GM19099 (cell line): ENCODE results near the gene WIPF3.

Experiments used
- POLR2A ChIP-seq: IDR thresholded peaks from 3 replicates; pipeline ENCODE4 v1.6.1; 2011; ENCODE audit warnings: low read depth; ENCODE audit not compliant: insufficient read length; ENCODE audit errors: extremely low read depth

WIPF3 gene

DNA sequence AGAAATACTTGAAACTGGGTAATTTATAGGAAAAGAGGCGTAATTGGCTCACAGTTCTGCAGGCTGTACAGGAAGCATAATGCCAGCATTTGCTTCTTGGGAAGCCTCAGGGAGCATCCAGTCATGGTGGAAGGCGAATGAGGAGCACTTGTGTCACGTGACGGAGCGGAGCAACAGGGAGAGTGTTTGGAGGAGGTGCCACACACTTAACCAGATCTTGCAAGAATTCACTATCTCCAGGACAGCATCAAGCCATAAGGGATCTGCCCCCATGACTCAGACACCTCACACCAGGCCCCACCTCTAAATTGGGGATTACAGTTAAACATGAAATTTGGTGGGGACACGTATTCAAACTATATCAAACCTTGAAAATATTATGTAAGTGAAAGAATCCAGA lies 89.3 kb downstream of the WIPF3 start:
- TF ChIP-seq POLR2A, result no peak

DNA sequence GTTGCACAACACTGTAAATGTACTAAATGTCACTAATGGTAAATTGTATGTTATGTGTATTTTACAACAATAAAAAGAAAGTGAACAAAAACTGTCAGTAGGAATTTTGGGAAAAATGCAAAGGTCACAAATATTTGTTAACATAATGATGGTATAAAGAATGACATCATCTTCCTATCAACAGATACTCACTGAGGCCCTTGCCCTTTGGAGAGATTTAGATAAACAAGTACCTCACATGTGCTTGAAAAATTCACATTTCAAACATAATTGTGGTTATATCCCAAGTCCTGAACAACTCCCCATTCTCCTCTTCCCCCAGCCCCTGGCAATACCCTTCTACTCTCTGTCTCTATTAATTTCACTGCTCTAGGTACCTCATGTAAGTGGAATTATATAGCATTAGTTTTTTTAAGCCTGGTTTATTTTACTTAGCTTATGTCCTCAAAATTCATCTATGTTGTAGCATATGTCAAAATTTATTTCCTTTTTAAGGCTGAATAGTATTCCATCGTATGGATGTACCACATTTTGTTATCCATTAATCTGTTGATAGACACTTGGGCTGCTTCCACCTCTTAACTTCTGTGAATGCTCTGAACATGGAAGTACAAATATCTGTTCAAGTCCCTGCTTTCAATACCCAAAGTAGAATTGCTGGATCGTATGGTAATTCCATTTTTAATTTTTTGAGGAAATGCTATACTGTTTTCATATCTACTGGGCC lies 90.5 kb downstream of the WIPF3 start:
- no peak for TF ChIP-seq POLR2A

DNA sequence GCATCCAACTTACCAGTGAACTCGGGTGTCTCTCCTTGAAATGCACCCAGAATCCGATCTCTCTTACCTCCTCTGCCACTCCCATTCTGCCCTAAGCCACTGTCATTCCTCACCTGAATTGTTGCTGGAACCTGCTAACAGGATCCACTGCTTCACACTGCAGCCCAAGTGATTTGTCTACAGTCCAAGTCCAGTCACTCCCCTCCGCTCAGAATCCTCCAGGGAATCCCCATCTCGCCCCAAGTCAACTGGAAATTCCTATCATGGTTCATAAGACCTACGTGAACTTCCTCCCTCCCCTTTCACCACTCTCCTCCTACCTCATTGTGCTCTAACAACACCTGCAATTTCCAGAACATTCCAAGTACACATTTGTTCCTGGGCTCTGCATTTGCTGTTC lies 92.0 kb downstream of the WIPF3 start:
- no peak for TF ChIP-seq POLR2A

DNA sequence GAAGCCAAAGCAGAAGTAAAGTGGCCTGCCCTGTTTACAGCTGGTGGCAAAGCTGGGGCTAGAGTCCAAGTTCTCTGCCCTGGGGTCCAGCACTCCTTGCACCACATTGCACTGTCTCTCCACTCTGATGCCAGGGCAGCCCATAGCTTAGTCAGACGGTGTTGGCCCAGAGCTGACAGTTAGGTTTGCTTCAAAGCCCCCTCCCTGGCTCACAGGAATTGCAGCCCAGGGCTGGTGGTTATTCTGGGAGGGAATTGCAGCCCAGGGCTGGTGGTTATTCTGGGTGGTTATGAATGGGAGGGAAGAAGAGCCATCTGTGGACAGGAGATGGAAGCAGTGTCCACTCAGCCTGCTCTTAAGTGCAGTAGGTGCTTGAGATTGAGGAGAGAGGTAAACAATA lies 94.4 kb downstream of the WIPF3 start:
- no peak for TF ChIP-seq POLR2A

DNA sequence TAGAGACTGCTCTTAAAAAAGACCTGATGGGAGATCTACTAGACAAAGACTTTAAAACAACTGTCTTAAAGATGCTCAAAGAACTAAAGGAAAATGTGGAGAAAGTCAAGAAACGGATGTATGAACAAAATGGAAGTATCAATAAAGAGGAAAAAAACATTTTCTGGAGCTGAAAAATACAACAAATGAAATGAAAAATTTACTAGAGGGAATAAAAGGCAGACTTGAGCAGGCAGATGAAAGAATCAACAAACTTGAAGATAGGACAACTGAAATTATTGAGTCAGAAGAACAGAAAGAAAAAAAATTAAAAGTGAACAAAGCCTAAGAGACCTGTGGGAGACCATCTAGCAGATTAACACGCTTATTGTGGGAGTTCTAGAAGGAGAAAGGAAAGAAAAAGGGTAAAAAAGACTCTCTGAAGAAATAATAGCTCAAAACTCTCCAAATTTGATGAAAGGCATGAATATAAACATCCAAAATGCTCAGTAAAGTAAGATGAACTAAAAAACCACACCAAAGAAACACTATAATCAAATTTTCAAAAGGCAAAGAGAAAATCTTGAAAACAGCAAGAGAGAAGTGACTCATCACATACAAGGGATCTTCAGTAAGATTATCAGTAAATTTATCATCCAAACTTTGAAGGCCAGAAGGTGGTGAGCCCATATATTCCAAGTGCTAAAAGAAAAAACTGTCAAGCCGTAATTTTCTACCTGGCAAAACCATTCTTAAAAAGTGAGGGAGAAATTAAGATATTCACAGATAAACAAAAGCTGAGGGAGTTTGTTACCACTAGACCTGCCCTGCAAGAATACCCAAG lies 100.1 kb downstream of the WIPF3 start:
- TF ChIP-seq POLR2A, result no peak

DNA sequence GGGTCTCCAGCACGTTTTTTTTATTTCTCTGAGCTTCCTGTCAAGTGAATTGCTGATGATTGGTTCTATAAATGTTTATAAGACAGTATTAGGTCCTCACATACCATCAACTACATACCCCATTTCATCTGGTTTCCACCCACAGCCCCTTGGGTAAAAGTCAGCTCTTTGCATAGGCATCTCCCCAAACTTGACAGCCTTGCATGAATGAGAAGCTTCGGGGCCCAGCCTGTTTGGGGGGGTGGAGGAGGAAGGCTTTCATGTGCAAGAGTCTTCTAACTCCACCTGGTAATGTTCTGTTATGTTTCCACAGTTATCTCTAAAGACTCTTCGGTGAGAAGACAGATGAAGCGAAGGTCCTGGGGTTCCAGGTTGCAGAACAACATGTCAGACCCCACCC lies 107.9 kb downstream of the WIPF3 start:
- no peak for TF ChIP-seq POLR2A

DNA sequence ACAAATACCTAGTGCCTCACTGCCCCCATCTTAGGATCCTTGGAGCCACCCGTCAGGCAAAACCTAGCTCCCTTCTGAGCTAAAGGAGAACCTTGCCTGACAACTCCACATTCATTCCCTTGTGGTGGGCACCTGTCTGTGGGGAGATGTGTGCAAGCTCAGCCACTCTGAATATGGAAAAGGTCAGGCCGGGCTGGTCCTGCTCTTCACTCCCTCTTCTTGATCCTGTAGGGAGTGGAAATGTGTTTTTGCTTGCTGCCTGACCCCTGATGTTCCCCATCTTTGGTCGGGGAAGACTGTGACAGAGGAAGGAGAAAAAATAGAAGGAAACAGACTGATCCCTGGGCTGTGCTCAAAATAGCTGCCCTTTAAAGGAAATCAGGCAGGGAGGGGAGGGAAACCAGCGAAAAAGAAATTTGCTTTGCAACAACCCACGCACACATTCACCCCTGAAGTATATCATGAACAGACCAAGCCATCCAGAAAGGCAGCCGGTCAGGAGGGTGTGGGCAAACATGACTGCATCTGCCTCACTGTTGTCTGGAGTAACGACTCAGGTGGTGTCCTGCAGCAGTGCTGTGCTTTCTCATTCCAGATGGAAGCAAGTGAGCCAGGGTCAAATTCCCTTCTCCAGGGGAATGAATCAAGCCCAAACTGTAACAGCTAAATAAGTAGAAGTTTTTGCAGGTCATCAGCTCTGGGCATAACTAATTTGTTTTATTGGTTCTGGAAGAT lies 109.3 kb downstream of the WIPF3 start:
- TF ChIP-seq POLR2A, result no peak

DNA sequence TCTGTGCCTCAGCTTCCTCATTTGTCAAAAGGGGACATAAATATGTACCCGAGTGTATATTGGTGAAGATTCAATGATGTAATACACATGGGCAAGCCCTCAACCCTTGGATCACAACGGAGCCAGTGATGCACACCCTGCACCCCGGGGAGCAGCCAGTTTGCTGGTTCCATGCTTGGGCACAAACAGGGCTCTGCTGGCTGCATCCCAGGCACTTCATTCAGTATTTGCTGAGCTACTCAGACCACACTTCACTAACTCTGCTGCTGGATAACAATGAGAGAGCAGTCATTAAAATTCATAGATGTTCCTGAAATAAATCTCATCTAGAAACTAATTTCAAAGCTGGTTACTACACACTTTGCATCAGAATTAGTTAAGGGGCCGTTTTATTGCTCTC lies 111.3 kb downstream of the WIPF3 start:
- TF ChIP-seq POLR2A, result no peak

DNA sequence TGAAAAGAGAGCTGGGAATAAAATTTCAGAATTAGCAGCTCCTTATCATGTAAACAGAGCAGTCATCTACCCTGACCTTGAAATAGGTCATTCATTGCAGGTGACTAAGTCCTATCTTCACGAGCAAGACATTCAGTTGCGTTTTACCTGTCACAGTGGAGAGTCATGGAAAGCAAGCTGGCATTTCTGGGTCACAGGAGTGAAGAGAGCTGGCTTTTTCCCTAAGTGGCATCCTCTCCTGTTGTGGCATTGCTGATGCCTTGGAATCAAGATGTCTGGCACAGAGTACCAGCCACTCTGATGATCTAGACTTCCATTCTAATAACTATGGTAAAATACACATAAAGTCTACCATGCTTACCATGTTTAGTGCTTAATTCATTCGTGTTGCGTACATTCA lies 112.5 kb downstream of the WIPF3 start:
- no peak for TF ChIP-seq POLR2A

DNA sequence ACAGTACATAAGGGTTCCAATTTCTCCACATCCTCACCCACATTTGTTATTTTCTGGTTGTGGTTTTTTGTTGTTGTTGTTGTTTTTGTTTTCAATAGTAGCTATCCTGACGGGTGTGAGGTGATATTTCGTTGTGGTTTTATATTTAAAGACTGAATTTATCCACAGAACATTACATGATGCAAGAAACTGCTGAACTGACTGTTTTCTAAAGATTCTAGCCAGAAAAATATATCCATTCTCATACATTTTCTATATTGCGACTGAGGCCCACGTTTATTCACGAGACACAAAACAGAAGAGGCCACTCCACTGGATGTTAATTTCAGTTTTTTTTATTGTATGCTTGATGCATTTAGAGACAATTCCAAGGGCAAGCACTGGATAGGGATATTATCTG lies 113.5 kb downstream of the WIPF3 start:
- no peak for TF ChIP-seq POLR2A

DNA sequence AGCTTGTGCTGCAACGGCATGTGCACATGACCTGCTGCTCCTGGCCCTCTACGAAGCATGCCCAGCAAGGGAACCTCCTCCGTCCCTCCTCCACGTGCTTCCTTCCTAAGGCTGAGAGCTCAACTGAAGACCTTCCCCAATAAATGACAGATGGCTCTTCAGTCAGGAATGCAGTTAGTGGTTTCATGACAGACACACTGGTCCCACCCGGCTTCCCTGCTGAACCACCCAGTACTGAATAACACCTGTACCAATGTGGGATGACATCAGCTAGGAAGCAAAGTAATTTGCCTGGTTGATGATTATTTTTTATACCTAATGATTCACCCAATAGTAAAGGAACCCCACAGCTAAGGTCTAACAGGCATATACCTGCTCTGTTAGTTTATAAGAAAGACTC lies 114.2 kb downstream of the WIPF3 start:
- TF ChIP-seq POLR2A, result no peak

DNA sequence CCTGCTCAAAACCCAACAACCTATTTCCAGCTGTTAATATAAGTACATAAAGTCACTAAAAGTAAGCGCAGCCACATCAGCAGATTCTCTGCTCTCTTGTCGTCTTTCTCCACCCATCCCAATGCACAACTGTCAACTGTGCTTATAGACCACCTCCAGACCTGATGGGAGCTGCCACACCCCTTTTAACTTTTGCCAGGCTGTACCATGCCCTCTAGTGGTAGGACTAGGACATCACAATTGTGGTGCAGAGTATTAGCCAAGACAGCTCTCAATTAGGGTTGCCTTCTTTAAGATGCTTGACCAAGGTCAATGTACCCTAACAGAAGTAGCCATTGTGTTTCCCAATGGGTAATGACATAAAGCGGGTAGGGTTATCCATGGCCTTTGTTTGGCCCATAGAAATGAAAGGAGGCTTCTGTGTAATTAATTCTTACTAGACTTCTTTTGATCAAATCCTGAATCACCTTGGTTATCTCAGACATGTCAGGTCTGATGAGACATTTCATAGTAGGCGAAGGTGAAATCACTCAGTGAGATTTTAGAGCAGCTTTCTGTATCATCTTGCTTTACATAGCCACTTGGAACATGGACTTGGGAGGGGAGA lies 115.2 kb downstream of the WIPF3 start:
- TF ChIP-seq POLR2A, result no peak

DNA sequence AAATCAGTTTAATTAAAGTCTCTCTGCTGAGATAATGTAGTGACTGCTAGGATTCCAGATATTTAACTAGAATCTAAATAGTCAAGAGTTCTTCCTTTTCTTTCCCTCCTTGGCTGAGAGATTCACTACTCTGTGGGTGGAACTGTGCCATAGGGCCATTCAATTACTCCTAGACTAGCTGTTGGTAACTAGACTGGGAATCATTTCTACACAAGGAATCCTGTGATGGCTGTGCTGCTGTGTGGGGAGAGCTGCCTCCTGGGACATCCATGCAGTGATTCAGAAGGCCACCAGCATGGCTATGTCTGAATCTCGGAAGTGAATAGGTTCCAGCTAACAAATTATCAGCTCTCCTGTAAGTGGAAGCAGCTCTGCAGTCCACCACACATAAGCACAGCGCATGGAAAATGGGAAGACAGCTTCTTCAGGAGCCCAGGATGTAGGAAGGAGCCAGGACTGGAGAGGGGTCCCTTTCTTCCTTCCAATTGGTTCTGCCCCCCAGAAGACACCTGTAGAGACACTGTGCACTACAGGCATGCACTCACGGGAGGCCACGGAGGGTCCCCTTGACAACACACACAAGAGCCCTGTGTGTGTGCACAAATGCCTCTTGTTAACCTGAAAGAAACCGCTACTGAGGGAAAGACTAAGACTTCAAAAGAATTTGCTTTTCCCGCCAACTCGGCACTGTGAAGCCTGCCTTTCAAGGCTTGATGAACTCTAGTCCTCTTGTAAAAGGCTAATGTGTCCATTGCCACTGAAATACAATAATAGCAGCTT lies 116.8 kb downstream of the WIPF3 start:
- TF ChIP-seq POLR2A, result no peak

DNA sequence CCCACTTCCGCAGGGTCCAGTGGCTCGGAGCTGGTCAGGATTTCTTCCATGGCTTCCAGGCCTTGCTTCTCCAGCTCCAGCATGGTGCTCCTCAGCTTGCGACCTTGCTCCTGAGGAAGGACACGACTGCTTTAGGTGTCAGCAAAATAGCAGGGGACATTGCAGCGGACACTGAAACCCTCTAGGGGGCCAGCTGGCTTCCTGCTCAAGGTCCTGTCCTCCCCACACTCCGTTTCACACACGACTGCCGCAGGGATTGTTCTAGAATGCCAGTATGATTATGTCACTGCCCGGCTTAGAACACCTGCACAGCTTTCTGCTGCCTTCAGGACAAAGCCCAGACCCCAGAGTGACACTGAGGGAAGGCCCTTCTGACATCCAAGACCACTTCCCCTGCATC lies 117.7 kb downstream of the WIPF3 start:
- no peak for TF ChIP-seq POLR2A
